Suppressor macrophage treated with lipopolysaccharide for 1 hour (primary cell): ENCODE results near the gene FILIP1.

Experiments used
- DNase-seq, 3 donors: peaks; one replicate each; pipeline ENCODE4 v3.0.0-alpha.2; 2020 to 2022

Gene FILIP1

DNA sequence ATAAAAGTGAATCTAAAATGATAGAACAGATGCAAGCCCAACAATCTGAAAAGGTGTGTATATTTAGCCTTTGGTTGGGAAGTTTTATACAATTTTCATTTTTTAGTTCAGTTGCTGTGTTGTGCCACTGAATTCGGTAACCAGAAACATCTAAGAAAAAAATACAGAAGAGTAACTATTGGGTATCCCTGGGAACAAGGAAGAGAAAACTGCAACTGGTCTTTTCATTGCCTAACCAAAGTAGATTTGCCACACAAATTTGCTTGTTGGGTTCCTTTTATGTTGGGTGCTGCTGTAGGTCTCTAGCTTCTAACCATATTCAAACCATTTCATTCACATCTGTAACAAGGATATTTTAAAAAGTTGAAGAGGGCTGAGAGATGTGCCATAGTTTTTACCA is 206.2 kb downstream of the FILIP1 start:
- DNase-seq = no peak

DNA sequence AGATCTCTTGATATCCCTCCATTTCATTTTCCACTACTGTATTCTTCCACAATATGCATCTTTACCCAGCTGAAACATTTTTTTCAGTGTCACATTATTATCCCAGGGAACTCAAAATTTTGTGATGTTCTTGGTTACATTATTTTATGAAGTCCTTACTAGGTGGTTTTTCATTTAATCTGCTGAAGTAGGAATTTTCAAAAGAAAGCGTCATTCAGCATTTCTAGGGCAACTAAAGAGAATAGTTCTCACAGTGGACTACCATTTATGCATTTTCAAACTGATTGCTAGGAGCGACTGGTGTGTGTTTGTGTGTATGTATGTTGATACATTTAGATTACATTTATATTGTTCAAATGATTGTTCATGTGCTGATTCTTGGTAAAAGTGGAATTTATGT is 206.6 kb downstream of the FILIP1 start:
- DNase-seq = no peak

DNA sequence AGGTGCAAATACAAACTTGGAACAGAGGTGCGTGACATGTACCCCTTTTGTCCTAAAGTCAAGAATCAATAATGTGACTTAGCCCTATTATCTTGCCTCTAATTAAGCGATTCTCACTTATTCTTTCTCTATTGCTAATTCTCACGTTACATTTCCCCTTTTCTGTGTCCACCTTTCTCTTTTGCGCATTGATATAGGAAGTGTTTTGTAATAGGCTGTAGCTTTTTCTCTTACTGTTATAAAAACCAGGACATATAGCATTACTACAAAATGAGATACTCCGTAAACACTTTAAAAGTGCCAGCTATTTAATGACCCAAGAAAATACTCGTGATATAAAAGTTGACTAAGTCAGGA is 208.3 kb downstream of the FILIP1 start:
- peak in 1 of 3 donors; percentile 31 for DNase-seq

DNA sequence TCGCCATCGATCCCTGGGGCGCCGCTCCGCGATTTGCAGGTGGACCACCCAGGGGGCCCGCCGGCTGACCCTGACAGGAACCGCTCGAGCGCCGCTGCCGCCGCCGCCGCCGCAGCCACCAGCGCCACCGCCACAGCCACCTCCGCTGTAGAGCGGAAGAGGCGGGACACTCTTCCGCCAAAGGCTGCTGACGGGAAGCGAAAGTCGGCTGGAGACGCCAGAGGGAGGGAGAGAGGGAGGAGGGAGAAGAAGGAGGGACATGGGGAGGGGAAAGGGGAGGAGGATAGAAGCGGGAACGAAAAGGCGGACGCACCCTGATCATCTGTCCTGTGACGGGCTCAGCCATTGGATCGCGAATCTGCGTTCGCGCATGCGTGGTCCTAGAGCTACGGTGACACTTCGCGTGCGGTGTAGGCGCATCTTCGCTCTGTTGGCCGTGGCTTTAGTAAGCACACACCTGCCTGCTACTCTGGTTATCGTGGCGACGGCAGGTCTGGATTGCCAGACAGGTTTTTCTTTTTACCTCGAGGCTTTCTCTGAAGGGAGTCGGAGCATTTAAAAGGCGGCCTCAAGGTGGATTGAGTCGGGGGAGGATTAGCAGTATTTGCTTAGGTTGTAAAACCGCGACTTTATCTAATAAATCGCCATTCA is 208.8 kb downstream of the FILIP1 start, which contains the start of gene TMEM30A:
TMEM30A (minus strand) TSS at position 161 of the 651 bp plus-strand sequence; CDS start at position 7, 154 bp downstream.
- DNase-seq = peak; percentile 97 to 99 (median 98)

DNA sequence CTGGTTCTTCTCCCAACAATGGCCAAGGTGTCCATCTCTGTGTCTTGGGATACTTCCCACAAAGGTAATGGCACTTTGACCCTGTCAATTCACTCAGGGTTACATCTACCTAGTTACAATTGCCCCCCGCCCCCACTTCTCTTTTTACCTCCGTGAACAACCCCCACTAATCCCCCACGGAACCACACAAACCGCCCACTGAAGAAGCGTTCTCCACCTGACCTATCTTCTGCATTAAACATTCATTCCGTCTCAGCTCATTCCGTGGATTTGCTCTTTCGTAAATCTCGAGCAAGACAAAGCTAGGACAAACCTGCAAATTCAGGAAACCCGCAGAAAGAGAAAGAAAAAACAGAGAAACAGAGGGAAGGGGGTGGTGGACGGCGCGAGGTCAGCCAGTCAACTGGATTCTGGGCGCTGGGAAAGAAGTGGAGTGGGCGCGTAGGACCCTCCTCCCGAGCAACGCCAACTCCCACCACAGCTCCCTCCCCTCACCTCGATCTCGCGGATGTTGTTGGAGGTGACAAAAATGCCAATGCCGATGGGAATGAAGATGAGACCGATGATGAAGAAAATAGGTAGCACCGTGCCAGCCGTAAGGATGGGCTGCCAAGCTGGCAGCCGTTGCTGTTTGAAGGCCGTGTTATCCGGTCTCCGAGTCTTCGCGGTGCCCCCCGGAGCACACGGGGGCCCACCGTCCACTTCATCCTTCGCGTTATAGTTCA is 209.5 kb downstream of the FILIP1 start:
- peak; percentile 30 to 44 (median 43) for DNase-seq

DNA sequence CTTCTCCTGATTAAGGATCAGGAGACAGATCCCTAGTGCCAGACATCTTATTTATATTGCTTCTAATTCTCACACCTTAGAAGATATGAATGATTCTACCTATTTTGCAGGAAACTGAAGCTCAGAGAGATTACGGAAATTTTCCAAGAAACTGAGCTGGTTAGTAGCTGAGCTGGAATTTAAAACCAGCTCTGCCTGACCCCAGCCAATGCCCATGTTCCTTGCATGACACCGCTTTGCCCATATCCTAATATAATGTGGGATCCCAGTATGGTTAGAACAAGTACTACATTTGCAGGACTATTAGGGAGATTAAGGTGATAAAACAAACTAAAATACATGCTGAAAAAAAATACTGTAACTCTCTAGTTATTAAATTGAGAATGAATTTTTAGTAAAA is 210.9 kb downstream of the FILIP1 start:
- no peak for DNase-seq

DNA sequence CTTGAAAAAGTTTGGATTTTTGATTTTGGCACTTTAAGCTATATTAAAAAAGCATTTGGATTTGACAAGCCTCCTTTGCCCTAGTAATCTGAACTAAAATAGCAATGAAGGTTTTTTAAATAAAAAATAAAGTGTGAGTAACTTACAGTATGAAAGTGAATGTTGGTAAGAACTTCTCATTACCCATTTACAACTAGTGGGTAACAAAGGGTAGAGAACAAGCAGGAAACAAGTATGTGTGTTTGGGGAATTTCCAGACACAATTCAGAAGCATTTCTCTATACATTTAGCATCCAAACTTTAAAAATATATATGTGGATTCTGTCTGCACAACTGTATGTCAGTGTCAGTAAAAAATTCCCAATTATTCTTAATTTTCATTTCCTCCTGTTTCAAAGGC is 211.9 kb downstream of the FILIP1 start:
- peak in 2 of 3 donors; percentile 62 to 63 for DNase-seq

DNA sequence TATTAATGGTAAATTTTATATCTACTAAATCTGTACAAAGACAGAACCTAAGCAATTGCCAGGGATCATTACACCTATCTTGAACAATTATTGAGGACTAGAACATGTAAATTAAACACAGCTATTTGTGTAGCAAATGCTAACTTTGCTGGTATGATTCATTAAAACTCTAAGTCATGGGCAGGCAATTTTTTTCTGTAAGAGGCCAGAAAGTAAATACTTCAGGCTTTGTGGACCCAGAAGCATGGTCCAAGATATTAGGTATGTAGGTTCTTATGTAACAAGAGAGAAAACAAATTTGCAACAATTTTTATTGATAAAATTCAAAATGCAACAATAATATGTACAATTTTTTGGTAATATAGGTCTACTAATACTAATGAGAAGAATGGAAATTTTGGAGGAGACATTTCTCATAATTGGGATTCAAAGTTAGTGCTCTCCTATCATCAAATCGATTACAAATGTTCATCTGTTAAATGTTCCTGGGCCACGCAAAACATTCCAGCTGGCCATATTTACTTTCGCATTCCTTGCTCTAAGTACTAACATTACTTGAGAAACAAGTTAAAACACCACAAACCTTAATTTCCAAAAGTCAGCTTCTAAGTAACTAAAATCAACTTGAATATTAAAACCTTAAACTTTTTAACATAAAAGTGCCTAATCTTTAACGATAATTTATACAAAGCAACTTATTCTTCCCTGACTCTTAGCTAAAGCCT is 213.3 kb downstream of the FILIP1 start:
- no peak for DNase-seq

DNA sequence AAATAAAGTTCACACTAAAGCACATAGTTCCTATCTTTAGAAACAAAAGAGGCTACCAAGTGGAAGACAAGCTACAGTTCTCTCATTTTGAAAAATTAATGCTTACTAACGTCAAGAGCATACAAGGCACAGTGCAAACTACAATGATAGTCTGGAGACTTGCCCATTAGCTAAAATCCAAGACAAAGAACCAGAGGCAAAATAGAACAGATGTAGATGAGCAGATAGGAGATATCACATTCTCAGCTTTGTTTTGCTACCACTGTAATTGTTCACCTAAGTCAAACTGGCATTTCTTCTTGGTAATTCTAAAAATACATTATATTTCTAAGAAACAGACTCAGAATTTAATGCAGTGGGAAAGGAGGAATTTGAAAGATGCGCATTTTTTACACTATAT is 214.2 kb downstream of the FILIP1 start:
- DNase-seq = no peak

DNA sequence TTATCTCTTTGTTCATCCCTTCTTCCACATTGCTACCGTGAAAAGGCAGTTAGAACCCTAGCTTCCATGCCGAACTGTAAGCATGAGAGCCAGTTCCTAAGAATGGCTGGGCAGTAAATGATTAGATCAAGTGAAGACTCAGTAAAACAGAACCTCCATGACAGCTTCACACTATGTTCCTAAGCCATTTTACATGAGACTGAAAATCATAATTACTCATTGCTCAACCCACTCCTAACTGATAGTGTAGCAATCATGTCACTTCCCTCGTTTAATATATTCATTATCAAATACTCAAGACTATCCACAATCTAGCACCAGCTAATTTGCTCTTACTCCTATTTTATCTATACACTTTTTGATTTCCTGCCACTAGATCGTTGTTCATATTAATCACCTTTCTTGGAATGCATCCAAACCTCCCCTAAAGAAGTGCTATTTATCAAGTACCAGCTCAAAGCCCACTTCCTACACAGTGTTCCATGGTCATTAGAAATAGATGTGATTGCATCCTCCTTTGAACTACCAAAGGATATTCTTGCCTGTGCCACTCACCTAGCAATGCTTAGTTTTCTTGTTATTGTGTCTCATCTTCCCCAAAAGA is 215.0 kb downstream of the FILIP1 start:
- peak in 2 of 3 donors; percentile 58 to 62 for DNase-seq

DNA sequence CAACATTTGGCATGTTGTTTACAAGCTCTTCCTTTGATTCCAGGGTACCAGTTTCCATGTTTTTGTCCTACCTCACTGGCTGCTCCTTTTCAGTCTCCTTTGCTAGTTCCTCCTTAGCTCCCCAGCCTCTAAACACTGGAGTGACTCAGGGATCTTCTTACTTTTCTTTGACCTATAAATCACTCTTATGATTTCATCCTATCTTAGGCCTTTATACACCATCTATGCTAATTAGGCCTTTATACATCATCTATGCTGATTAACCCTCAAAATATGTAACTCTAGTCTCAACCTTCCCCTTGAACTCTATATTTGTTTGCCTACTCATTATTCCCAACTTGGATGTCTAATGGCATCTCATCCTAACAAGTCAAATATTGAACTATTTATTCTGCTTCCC is 218.5 kb downstream of the FILIP1 start:
- DNase-seq = peak; percentile 30 to 63 (median 48)

DNA sequence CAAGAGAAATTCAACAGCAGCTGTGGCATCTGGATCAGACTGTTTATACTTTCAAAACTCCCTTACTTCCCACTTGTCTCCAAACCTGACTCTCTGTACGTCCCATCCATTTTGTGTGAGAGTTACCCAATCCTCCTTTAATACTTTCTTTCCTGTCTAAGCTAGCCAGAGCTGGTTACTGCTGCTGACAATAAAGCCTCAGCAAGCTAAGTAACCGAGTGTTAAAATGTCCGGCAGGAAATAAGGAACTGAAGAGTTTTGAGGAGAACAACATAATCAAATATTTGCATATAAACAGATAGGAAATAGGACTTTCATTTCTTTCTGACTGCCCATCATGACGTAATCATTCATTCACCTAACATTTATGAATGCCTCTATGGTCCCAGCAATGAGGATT is 220.6 kb downstream of the FILIP1 start:
- DNase-seq = peak; percentile 20 to 63 (median 55)

DNA sequence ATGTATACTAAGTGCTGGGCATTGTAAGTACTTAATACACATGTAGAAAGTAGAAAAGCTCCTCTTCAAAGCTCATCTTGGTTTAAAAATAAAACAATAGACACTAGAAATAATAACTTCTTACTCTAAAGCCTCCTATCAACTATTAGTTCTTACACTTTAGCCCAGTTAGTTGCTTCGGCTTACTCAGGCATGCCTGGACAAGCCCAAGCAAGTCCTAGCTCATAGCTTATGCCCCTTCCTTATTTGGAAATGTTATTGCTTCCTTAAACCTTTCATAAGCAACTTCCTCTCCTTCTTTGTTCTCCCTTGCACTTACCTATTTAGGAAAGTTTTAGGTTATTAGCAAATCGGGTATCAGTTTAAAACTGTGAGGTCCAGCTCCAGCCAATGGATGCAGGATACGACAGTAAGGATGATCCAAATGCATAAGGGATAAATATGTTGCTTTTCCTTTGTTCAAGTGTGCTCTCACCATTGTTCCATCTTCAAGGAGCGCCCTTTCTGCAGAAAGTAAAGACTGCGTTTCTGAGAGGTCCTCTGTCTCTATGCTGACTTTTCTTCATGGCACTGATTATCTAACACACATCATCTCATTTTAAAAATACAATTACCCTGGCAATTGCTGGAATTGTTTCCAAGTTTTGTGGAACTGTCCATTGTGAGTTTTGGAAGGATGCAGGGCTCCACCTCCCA is 221.3 kb downstream of the FILIP1 start:
- peak; percentile 22 to 40 (median 29) for DNase-seq

DNA sequence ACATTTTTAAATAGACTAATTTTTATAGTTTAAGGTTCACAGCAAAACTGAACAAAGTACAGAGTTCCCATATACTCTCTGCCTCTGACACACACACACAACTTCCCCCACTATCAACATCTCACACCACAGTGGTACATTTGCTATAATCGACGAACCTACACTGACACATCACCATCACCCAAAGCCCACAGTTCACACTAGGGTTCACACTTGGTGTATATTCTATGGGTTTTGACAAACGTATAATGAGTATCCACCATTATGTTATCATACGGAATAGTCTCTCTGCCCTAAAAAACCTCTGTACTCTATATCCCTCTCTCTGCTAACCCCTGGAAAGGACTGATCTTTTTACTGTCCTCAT is 224.6 kb downstream of the FILIP1 start:
- no peak for DNase-seq

DNA sequence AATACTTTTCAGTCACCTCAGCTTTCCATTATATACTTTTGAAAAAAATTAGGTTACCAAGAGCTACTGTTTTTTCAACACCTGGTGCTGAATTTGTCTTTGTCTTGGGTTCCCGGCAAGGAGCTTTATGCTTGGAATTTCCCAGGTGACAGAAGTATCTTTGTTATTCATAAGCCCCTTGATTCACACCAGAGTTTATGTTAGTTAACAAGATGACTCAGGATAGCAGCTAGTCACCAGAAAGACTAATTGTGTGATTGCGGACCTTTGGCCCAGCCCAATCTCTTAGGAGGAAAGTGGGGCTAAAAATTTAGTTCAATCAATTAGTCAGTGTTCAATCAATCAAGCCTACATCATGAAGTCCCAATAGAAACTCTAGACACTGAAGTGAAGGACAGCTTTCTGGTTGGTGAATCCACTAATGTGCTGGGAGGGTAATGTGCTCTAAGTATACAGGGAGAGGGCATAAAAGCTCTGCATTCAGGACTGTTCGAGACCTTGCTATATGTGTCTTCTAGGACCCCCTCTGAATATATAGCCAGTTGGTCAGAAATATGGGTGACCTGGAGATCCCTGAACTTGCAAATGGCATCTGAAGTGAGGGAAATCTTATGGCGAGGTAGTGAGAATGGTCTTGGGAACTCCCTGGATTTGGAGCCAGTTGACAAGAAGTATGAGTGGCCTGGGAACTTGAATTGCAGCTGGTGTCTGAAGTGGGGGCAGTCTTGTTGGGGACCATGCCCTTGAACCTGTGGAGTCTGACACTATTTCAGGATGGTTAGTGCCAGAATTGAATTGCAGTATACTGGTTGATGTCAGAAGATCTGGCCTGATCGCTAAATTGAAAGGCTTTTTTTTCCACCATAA is 225.2 kb downstream of the FILIP1 start:
- DNase-seq = peak; percentile 17 to 59 (median 55)

DNA sequence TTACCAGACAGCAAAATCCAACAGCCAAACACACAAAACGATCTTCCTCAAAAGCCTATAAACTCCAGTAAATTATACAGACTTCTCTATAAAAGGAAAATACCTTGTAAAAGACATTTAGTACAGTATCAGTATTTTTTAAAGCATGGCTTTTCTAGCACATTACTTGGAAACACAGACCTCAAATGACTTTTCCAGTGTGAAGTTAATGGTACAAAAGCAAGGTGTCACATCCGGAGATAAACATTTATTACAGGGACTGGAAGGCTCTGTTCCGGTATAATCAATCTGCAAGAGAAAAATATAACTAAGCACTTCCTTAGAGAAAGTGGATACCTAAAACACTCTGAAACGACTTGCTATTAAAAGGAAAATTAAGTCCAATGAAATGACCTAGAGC is 226.1 kb downstream of the FILIP1 start:
- DNase-seq = no peak

DNA sequence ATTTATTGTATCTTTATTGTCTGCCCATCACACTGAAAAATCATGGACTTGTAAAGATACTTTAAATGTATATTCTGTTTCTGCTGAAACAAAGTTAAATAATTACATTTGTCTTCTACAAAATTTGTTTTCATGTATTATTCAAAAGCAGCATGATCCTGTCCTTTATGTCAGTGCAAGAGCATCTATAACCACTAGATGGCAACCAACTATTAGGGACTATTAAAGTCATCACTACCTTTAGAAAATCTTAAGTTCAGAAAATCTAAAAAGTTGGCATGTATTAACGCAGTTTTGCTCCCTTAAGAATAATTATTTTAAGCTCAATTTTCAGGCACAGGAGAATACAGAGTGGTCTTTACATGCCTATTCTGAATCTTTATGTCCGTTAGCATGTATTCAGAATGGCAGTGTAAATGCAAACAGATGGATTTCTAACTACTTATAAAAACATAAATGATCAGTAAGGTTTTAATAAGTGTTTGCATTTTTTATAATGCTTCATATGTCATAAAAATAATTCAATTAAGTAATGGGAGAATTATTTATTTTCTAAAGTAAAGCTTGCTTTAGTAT is 226.8 kb downstream of the FILIP1 start:
- peak; percentile 59 to 82 (median 78) for DNase-seq

DNA sequence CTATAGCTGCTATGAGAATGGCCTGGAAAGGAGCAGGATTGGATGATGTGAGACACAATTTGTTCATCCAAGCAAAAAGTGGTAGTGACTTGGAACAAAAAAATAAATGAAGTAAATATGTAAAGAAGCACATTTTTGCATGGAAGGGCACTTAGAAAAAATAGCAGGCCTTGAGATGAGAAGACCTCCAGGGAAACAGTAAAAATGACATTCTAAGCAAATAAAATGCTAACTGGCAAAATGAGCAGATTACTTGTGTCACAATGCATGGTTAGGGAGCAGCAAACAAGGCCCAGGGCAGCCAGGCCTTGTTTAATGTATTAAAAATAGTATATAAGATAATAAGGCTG is 230.2 kb downstream of the FILIP1 start:
- DNase-seq = no peak

DNA sequence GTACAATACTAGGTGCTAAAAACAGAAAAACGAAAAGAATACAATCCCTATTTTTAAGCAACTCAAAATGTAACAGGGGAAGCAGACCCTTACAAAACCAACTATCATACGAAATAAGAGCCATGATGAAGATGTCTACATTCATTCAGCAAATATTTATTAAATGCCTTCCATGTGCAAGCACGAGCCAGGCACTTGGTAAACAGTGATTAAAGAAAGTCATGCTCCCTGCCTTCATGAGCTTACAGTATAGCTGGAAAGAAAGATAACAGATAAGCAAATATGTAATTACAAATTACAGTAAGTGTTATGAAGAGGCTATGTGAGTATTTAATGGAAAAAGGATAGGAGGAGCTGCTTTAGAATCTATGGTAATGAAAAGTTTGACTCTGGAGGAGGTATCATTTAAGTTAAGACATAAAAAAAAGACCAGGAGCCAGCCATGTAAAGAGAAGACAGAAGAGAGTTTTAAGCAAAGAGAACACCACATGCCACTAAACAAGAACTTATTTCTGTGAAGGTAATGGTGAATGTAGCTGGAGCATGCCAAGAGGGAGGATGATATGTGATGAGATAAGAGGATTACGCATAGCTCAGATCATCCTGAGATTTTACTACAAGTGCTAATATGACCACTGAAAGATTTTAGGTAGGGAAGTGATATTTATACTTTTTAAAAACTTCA is 230.7 kb downstream of the FILIP1 start:
- DNase-seq = no peak

DNA sequence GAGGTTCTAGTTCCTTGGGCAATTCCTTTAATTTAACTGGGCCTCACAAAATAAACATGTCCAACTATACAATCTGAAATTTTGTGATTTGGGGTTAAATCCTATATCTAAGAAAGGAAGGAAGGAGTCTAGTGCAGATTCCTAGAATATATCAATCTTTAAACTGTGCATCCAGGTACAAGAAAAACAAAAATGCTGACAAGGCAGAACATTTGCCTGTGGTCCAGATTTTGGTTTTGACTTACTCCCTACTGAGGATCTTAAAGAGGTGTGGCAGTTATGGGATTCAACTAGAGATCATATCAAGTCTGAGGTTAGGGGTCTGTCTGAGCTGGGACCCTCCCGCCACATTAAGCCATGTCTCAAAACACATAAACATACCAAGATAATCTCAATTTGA is 232.3 kb downstream of the FILIP1 start:
- no peak for DNase-seq
